ENCODE results near the gene TCEA2. TPM values are rescaled to one million over a fixed set of nuclear protein-coding genes. Genes with fewer than 3 reads are reported as not detected.

The TCEA2 gene
- total and polyA plus RNA-seq, 2 of the 13 experiments (the other 11 are each of a cell fraction or from before 2014, with no cell fraction given), result 28.1 to 33.7 TPM

- peak; percentile 100 for TF ChIP-seq KDM1A (CRISPR knock-in tag; IDR thresholded peaks at IDR 0.05)
- TF ChIP-seq CHCHD3 (CRISPR knock-in tag; IDR thresholded peaks at IDR 0.05), result 0 out of 2 replicates have a peak, but pooled peaks have one; percentile 42
- peak; percentile 91 for TF ChIP-seq HDAC2 (CRISPR knock-in tag; IDR thresholded peaks at IDR 0.05)
- peak; percentile 73 for TF ChIP-seq ZKSCAN8 (CRISPR knock-in tag; IDR thresholded peaks at IDR 0.05; ENCODE audit: borderline replicate concordance)
- TF ChIP-seq MTF1 (CRISPR knock-in tag; IDR thresholded peaks at IDR 0.05), result peak; percentile 62; the same call in 1 of the 2 replicates
- peak; percentile 90 for TF ChIP-seq ZNF740 (CRISPR knock-in tag; IDR thresholded peaks at IDR 0.05)
- peak; percentile 31; the same call in 1 of the 2 replicates for TF ChIP-seq ZBTB33 (CRISPR knock-in tag; IDR thresholded peaks at IDR 0.05)
- TF ChIP-seq NFE2 (CRISPR knock-in tag; IDR thresholded peaks at IDR 0.05), result 0 out of 2 replicates have a peak, but pooled peaks have one; percentile 24
- TF ChIP-seq PAXIP1 (CRISPR knock-in tag; conservative IDR thresholded peaks at IDR 0.05), result no peak; the same call in 1 of the 2 replicates
- TF ChIP-seq MZF1 (CRISPR knock-in tag; IDR thresholded peaks at IDR 0.05; ENCODE audit: borderline replicate concordance), result 0 out of 2 replicates have a peak, but pooled peaks have one; percentile 23
- no peak for TF ChIP-seq ZNF329 (CRISPR knock-in tag; IDR thresholded peaks at IDR 0.05; ENCODE audit: low read depth)
- no peak for TF ChIP-seq MAFK (conservative IDR thresholded peaks at IDR 0.05 in 1 of 2, IDR thresholded peaks at IDR 0.05 in 1 of 2; ENCODE audit: low read length in 2 of 2)
- TF ChIP-seq ZNF772 (CRISPR knock-in tag; IDR thresholded peaks at IDR 0.05), result no peak
- no peak; the same call in 1 of the 2 replicates for TF ChIP-seq ZBTB39 (CRISPR knock-in tag; IDR thresholded peaks at IDR 0.05)
- no peak for TF ChIP-seq EHMT2 (IDR thresholded peaks at IDR 0.05; ENCODE audit: borderline replicate concordance, low read depth, low read length)
- TF ChIP-seq EZH2 (conservative IDR thresholded peaks at IDR 0.05; ENCODE audit: low read depth, low read length), result no peak
- no peak for TF ChIP-seq MEF2D (CRISPR knock-in tag; IDR thresholded peaks at IDR 0.05)
- no peak for TF ChIP-seq IRF1 (CRISPR knock-in tag; IDR thresholded peaks at IDR 0.05; ENCODE audit: low read depth)
These were observed 6.9 kb upstream of the TCEA2 start (continued) for GRCh38 chr20:64055893-64056638.
